Keratinocyte (primary cell): Measurements from ENCODE around the gene LETMD1.
A peak's percentile ranks its signal among the peaks of the same experiment; 100 is the strongest.

Source experiments
- EZH2 ChIP-seq: IDR thresholded peaks from one replicate; pipeline ENCODE4 v1.6.1; 2012; ENCODE audit warnings: inconsistent platforms, mild to moderate bottlenecking, low read length, moderate library complexity
- TF ChIP-seq, protein P1 (sequence below), 3 experiments: IDR thresholded peaks in 1 of 3; conservative IDR thresholded peaks in 1 of 3; optimal IDR thresholded peaks in 1 of 3; 2 replicates in 2 of 3; 3 replicates in 1 of 3; pipeline versions ENCODE3 to v1.5.1; 2011; ENCODE audit warnings: low read length in 3 of 3, mild to moderate bottlenecking in 3 of 3, moderate library complexity in 2 of 3, control low read depth in 1 of 3, inconsistent platforms in 1 of 3; ENCODE audit not compliant: insufficient read depth in 2 of 3; ENCODE audit errors: extremely low read depth in 1 of 3

GRCh38 chr12:51028126-51028812, 19.9 kb upstream of the LETMD1 start:
- TF ChIP-seq EZH2, result no peak
- TF ChIP-seq, protein P1, sequence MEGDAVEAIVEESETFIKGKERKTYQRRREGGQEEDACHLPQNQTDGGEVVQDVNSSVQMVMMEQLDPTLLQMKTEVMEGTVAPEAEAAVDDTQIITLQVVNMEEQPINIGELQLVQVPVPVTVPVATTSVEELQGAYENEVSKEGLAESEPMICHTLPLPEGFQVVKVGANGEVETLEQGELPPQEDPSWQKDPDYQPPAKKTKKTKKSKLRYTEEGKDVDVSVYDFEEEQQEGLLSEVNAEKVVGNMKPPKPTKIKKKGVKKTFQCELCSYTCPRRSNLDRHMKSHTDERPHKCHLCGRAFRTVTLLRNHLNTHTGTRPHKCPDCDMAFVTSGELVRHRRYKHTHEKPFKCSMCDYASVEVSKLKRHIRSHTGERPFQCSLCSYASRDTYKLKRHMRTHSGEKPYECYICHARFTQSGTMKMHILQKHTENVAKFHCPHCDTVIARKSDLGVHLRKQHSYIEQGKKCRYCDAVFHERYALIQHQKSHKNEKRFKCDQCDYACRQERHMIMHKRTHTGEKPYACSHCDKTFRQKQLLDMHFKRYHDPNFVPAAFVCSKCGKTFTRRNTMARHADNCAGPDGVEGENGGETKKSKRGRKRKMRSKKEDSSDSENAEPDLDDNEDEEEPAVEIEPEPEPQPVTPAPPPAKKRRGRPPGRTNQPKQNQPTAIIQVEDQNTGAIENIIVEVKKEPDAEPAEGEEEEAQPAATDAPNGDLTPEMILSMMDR (optimal IDR thresholded peaks at IDR 0.05 in 1 of 3, IDR thresholded peaks at IDR 0.05 in 1 of 3, conservative IDR thresholded peaks at IDR 0.05 in 1 of 3; ENCODE audit: extremely low read depth in 1 of 3, insufficient read depth in 2 of 3, low read length in 3 of 3), result peak; percentile 39 to 60 (median 55)
